ENCODE measurements around the gene TAF4B. TPM values are rescaled to one million over a fixed set of nuclear protein-coding genes. Genes with fewer than 3 reads are reported as not detected.
"Not testable (repeated sequence)": the region's sequence is repeated elsewhere in the genome, so short reads cannot be mapped to it uniquely, and the experiment has no call there.

Gene TAF4B
- total RNA-seq, 1 donor from 2014 or later = 14.9 TPM

GRCh38 chr18:26378701-26379100 is 152.5 kb downstream of the TAF4B start:
- Mint-ChIP-seq H3K9me3 (no peaks in the 10 kb centered on the region), H3K27me3 (ENCODE audit: low read depth) (no peaks in the 10 kb centered on the region), H3K4me1 (ENCODE audit: low read depth) (no peaks in the 10 kb centered on the region), H3K36me3 (ENCODE audit: low read depth) (no peaks in the 10 kb centered on the region), H3K4me3 (ENCODE audit: low read depth) (no peak overlapping the region), H3K27ac (no peak overlapping the region)
- no peak for DNase-seq (ENCODE audit: low spot score)
- intact Hi-C loops (cut with micrococcal nuclease) = no loop called here

- H3K27ac Mint-ChIP-seq; H3K36me3 Mint-ChIP-seq (ENCODE audit: low read depth); H3K4me3 Mint-ChIP-seq (ENCODE audit: low read depth); DNase-seq (ENCODE audit: low spot score); H3K27me3 Mint-ChIP-seq (ENCODE audit: low read depth); H3K4me1 Mint-ChIP-seq (ENCODE audit: low read depth); intact Hi-C loops (cut with micrococcal nuclease); H3K9me3 Mint-ChIP-seq: not testable (repeated sequence)
Observed at GRCh38 chr18:26381555-26381954, 155.3 kb downstream of the TAF4B start.

GRCh38 chr18:26383454-26384270 is 157.4 kb downstream of the TAF4B start:
- intact Hi-C loops (cut with micrococcal nuclease) = loop anchor here (1.0 to 2.0 kb wide), 2 partner anchors 161 to 266 kb away; no protein-coding TSS in a partner anchor
- Mint-ChIP-seq H3K27me3 (ENCODE audit: low read depth) (no peaks in the 10 kb centered on the region), H3K27ac (no peak overlapping the region), H3K4me3 (ENCODE audit: low read depth) (no peak overlapping the region), H3K9me3 (no peaks in the 10 kb centered on the region), H3K36me3 (ENCODE audit: low read depth) (no peaks in the 10 kb centered on the region), H3K4me1 (ENCODE audit: low read depth) (no peaks in the 10 kb centered on the region)
- DNase-seq (ENCODE audit: low spot score) = no peak

GRCh38 chr18:26386002-26386401 is 159.8 kb downstream of the TAF4B start:
- H3K4me1 Mint-ChIP-seq (ENCODE audit: low read depth) = no peaks in the 10 kb centered on the region
- H3K36me3 Mint-ChIP-seq (ENCODE audit: low read depth) = peaks cover 11% of the 10 kb centered on the region
- H3K4me3 Mint-ChIP-seq (ENCODE audit: low read depth) = no peak overlapping the region
- H3K27ac Mint-ChIP-seq = no peak overlapping the region
- DNase-seq (ENCODE audit: low spot score) = no peak
- no peaks in the 10 kb centered on the region for H3K27me3 Mint-ChIP-seq (ENCODE audit: low read depth)
- intact Hi-C loops (cut with micrococcal nuclease) = no loop called here
- H3K9me3 Mint-ChIP-seq = no peaks in the 10 kb centered on the region

GRCh38 chr18:26386441-26386840 is 160.2 kb downstream of the TAF4B start:
- no peaks in the 10 kb centered on the region for H3K4me1 Mint-ChIP-seq (ENCODE audit: low read depth)
- no peaks in the 10 kb centered on the region for H3K9me3 Mint-ChIP-seq
- no peak overlapping the region for H3K4me3 Mint-ChIP-seq (ENCODE audit: low read depth)
- peaks cover 11% of the 10 kb centered on the region for H3K36me3 Mint-ChIP-seq (ENCODE audit: low read depth)
- DNase-seq (ENCODE audit: low spot score) = no peak
- no peak overlapping the region for H3K27ac Mint-ChIP-seq
- H3K27me3 Mint-ChIP-seq (ENCODE audit: low read depth) = no peaks in the 10 kb centered on the region
- intact Hi-C loops (cut with micrococcal nuclease) = no loop called here

- no peak for DNase-seq (ENCODE audit: low spot score)
- no peaks in the 10 kb centered on the region for H3K9me3 Mint-ChIP-seq
- no peaks in the 10 kb centered on the region for H3K4me1 Mint-ChIP-seq (ENCODE audit: low read depth)
- peaks cover 11% of the 10 kb centered on the region for H3K36me3 Mint-ChIP-seq (ENCODE audit: low read depth)
- no peaks in the 10 kb centered on the region for H3K27me3 Mint-ChIP-seq (ENCODE audit: low read depth)
- H3K27ac Mint-ChIP-seq = no peak overlapping the region
- intact Hi-C loops (cut with micrococcal nuclease) = no loop called here
- H3K4me3 Mint-ChIP-seq (ENCODE audit: low read depth) = no peak overlapping the region
Observed at GRCh38 chr18:26394047-26394654, 167.9 kb downstream of the TAF4B start.

GRCh38 chr18:26397019-26397418 is 170.8 kb downstream of the TAF4B start:
- no peaks in the 10 kb centered on the region for H3K4me1 Mint-ChIP-seq (ENCODE audit: low read depth)
- intact Hi-C loops (cut with micrococcal nuclease) = no loop called here
- H3K4me3 Mint-ChIP-seq (ENCODE audit: low read depth) = no peak overlapping the region
- H3K9me3 Mint-ChIP-seq = no peaks in the 10 kb centered on the region
- no peak for DNase-seq (ENCODE audit: low spot score)
- H3K36me3 Mint-ChIP-seq (ENCODE audit: low read depth) = no peaks in the 10 kb centered on the region
- no peak overlapping the region for H3K27ac Mint-ChIP-seq
- H3K27me3 Mint-ChIP-seq (ENCODE audit: low read depth) = no peaks in the 10 kb centered on the region

GRCh38 chr18:26403491-26403890 is 177.2 kb downstream of the TAF4B start:
- DNase-seq (ENCODE audit: low spot score) = no peak
- Mint-ChIP-seq H3K36me3 (ENCODE audit: low read depth) (no peaks in the 10 kb centered on the region), H3K9me3 (no peaks in the 10 kb centered on the region), H3K27ac (no peak overlapping the region), H3K4me1 (ENCODE audit: low read depth) (no peaks in the 10 kb centered on the region), H3K27me3 (ENCODE audit: low read depth) (no peaks in the 10 kb centered on the region), H3K4me3 (ENCODE audit: low read depth) (no peak overlapping the region)
- intact Hi-C loops (cut with micrococcal nuclease) = no loop called here

- Mint-ChIP-seq H3K27ac (no peak overlapping the region), H3K36me3 (ENCODE audit: low read depth) (no peaks in the 10 kb centered on the region), H3K4me3 (ENCODE audit: low read depth) (no peak overlapping the region), H3K9me3 (no peaks in the 10 kb centered on the region), H3K27me3 (ENCODE audit: low read depth) (no peaks in the 10 kb centered on the region), H3K4me1 (ENCODE audit: low read depth) (no peaks in the 10 kb centered on the region)
- no peak for DNase-seq (ENCODE audit: low spot score)
- intact Hi-C loops (cut with micrococcal nuclease) = no loop called here
Observed at GRCh38 chr18:26405190-26405801, 179.1 kb downstream of the TAF4B start.

- no peak for DNase-seq (ENCODE audit: low spot score)
- no peaks in the 10 kb centered on the region for H3K36me3 Mint-ChIP-seq (ENCODE audit: low read depth)
- intact Hi-C loops (cut with micrococcal nuclease) = no loop called here
- no peak overlapping the region for H3K4me3 Mint-ChIP-seq (ENCODE audit: low read depth)
- H3K27ac Mint-ChIP-seq = no peak overlapping the region
- no peaks in the 10 kb centered on the region for H3K9me3 Mint-ChIP-seq
- H3K4me1 Mint-ChIP-seq (ENCODE audit: low read depth) = no peaks in the 10 kb centered on the region
- H3K27me3 Mint-ChIP-seq (ENCODE audit: low read depth) = no peaks in the 10 kb centered on the region
Observed at GRCh38 chr18:26406324-26406723, 180.1 kb downstream of the TAF4B start.

- Mint-ChIP-seq H3K9me3 (no peaks in the 10 kb centered on the region), H3K27ac (no peak overlapping the region), H3K4me3 (ENCODE audit: low read depth) (no peak overlapping the region), H3K36me3 (ENCODE audit: low read depth) (no peaks in the 10 kb centered on the region), H3K4me1 (ENCODE audit: low read depth) (no peaks in the 10 kb centered on the region), H3K27me3 (ENCODE audit: low read depth) (no peaks in the 10 kb centered on the region)
- intact Hi-C loops (cut with micrococcal nuclease) = no loop called here
- DNase-seq (ENCODE audit: low spot score) = no peak
Observed at GRCh38 chr18:26406854-26407517, 180.7 kb downstream of the TAF4B start.

- intact Hi-C loops (cut with micrococcal nuclease) = no loop called here
- no peak overlapping the region for H3K4me3 Mint-ChIP-seq (ENCODE audit: low read depth)
- no peaks in the 10 kb centered on the region for H3K9me3 Mint-ChIP-seq
- H3K27me3 Mint-ChIP-seq (ENCODE audit: low read depth) = no peaks in the 10 kb centered on the region
- H3K4me1 Mint-ChIP-seq (ENCODE audit: low read depth) = no peaks in the 10 kb centered on the region
- no peaks in the 10 kb centered on the region for H3K36me3 Mint-ChIP-seq (ENCODE audit: low read depth)
- H3K27ac Mint-ChIP-seq = no peak overlapping the region
- DNase-seq (ENCODE audit: low spot score) = no peak
Observed at GRCh38 chr18:26407736-26408601, 181.7 kb downstream of the TAF4B start.

Measured in activated T-helper 2 cell treated with anti-CD3 and anti-CD28 coated beads, Interferon-gamma antibody, Interleukin-2, Interleukin-4, amounts not matched to agents 10 μg/mL and 5 μg/mL and 100 μg/mL, durations not matched to agents 14 hours and 24 hours and 36 hours (primary cell).